ENCODE measurements around the gene WIPI1. TPM values are rescaled to one million over a fixed set of nuclear protein-coding genes. Genes with fewer than 3 reads are reported as not detected.
"Not testable (repeated sequence)": the region's sequence is repeated elsewhere in the genome, so short reads cannot be mapped to it uniquely, and the experiment has no call there.

Gene WIPI1
- total RNA-seq, 1 experiment from 2014 or later = 19.8 TPM

DNA sequence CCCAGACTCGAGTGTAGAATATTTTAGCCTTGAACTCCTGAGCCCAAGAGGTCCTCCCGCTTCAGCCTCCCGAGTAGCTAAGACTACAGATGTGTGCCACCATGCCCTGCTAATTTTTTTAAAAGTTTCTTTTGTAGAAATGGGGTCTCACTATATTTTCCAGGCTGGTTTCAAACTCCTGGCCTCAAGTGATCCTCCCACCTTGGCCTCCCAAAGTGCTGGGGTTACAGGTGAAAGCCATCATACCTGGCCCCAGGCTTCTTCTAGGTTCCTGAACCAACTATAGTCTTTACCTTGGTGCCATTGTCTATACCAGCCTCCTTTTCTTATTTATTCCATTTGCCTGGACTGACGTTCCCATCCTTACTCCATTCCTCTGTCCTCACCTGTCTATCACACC is 37.8 kb upstream of the WIPI1 start:
- H3K27me3 ChIP-seq (ENCODE audit: control insufficient read depth, insufficient read depth, low read length) = no peaks in the 10 kb centered on the region
- TF ChIP-seq SIN3A (IDR thresholded peaks at IDR 0.05; ENCODE audit: borderline replicate concordance, insufficient read depth, low read depth, low read length) (no peak), POLR2AphosphoS5 (IDR thresholded peaks at IDR 0.05; ENCODE audit: low read depth, low read length) (no peak), TCF7L2 (IDR thresholded peaks at IDR 0.05; ENCODE audit: low read depth, low read length) (no peak), REST (IDR thresholded peaks at IDR 0.05; ENCODE audit: insufficient read depth in 1 of 2, low read depth in 2 of 2, low read length in 1 of 2) (no peak)
- TF ChIP-seq, protein P1, sequence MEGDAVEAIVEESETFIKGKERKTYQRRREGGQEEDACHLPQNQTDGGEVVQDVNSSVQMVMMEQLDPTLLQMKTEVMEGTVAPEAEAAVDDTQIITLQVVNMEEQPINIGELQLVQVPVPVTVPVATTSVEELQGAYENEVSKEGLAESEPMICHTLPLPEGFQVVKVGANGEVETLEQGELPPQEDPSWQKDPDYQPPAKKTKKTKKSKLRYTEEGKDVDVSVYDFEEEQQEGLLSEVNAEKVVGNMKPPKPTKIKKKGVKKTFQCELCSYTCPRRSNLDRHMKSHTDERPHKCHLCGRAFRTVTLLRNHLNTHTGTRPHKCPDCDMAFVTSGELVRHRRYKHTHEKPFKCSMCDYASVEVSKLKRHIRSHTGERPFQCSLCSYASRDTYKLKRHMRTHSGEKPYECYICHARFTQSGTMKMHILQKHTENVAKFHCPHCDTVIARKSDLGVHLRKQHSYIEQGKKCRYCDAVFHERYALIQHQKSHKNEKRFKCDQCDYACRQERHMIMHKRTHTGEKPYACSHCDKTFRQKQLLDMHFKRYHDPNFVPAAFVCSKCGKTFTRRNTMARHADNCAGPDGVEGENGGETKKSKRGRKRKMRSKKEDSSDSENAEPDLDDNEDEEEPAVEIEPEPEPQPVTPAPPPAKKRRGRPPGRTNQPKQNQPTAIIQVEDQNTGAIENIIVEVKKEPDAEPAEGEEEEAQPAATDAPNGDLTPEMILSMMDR (IDR thresholded peaks at IDR 0.05) = no peak
- DNase-seq (ENCODE audit: low read depth, low spot score) (no peak), ATAC-seq (peak; percentile 34; the same call in 1 of the 2 replicates)
- no peaks in the 10 kb centered on the region for H3K9me3 ChIP-seq (ENCODE audit: control insufficient read depth, insufficient read depth, low read depth, low read length)
- ChIA-PET POLR2A (no interaction called here), CTCF (no interaction called here)
- no peak overlapping the region for H3K4me3 ChIP-seq (ENCODE audit: low read depth in 2 of 2, low read length in 2 of 2)
- no peaks in the 10 kb centered on the region for H3K4me1 ChIP-seq (ENCODE audit: control insufficient read depth, insufficient read depth, low read length)
- H3K27ac ChIP-seq (ENCODE audit: low read length) = no peak overlapping the region
- intact Hi-C loops (cut with micrococcal nuclease; ENCODE audit: unreplicated experiment) = no loop called here
- no TSS peak for BruUV-seq (replicated peaks)
- in situ Hi-C loops (cut with HindIII; ENCODE audit: low pct_unique_long_range_greater_than_20kb, low sequenced_read_pairs) = no loop called here
- no peaks in the 10 kb centered on the region for H3K36me3 ChIP-seq (ENCODE audit: control insufficient read depth, insufficient read depth, low read length)

DNA sequence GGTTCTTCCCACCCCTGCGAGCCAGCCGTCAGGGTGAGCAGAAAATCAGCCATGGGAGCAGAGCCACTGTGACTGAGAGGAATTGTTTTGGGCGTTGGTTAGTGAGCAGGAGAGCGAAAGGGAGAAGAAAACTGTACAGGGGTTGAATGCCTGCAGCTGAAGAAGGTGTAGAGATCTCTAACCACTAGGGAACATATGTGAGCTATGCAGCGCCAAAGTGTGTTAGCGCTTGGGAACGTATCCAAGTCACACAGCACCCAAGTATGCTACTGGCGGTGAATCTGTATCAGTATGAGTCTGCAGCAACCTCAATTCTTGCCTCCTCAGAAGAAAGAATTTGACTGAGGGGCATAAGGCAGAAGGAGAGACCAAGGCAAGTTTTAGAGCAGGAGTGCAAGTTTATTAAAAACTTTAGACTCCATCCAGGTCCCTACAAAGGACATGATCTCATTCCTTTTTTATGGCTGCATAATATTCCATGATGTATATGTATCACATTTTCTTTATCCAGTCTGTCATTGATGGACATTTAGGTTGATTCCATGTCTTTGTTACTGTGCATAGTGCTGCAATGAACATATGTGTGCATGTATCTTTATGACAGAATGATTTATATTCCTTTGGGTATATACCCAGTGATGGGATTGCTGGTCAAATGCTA is 35.2 kb upstream of the WIPI1 start:
- H3K27me3 ChIP-seq (ENCODE audit: control insufficient read depth, insufficient read depth, low read length); intact Hi-C loops (cut with micrococcal nuclease; ENCODE audit: unreplicated experiment); BruUV-seq (replicated peaks); POLR2A ChIA-PET; H3K9me3 ChIP-seq (ENCODE audit: control insufficient read depth, insufficient read depth, low read depth, low read length); CTCF ChIA-PET; H3K4me1 ChIP-seq (ENCODE audit: control insufficient read depth, insufficient read depth, low read length); in situ Hi-C loops (cut with HindIII; ENCODE audit: low pct_unique_long_range_greater_than_20kb, low sequenced_read_pairs); H3K36me3 ChIP-seq (ENCODE audit: control insufficient read depth, insufficient read depth, low read length); H3K27ac ChIP-seq (ENCODE audit: low read length); DNase-seq (ENCODE audit: low read depth, low spot score); ATAC-seq; H3K4me3 ChIP-seq (ENCODE audit: low read depth in 2 of 2, low read length in 2 of 2): not testable (repeated sequence)

DNA sequence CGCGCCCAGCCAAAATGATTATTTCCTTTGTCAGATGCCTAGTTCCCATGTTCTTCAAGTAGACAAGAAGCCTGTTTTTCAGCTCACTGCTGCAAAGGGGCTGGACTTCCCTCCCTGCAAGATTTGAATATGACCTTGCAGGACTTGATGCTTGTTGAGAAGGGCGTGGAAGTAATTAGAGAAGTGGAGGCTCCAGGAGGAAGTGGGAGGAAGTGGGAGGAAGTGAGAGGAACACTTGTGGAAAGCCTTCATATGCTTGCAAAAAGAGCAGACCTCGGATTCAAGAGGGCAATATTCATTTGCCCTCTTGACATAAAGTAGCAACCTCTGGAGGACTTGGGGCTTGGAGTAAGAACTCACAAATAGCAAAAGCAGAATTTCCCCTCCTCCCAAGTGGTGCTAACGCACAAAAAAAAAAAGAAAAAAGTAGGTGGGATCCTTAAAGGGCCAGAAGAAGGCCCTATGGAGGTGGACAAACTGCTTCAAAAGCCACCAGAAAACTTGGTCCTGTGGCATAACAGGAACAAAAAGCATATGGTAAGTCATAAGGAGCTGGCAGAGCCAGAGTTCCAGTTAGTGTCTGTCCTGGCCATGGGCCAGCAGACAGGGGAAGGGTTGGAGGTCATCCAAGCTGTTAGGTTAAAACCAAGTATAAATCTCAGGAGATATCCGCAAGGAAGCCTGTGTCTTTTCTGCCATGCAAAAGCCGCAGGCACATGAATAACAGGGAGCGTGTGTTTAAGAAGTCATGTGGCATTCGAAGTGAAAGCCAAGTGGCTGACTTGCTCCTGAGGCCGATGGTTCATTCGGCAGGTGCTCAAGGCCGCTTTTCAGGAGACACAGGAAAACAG is 34.3 kb upstream of the WIPI1 start:
- no peaks in the 10 kb centered on the region for H3K36me3 ChIP-seq (ENCODE audit: control insufficient read depth, insufficient read depth, low read length)
- H3K4me1 ChIP-seq (ENCODE audit: control insufficient read depth, insufficient read depth, low read length) = no peaks in the 10 kb centered on the region
- intact Hi-C loops (cut with micrococcal nuclease; ENCODE audit: unreplicated experiment) = no loop called here
- CTCF ChIA-PET = no interaction called here
- no peak overlapping the region for H3K27ac ChIP-seq (ENCODE audit: low read length)
- no peaks in the 10 kb centered on the region for H3K27me3 ChIP-seq (ENCODE audit: control insufficient read depth, insufficient read depth, low read length)
- POLR2A ChIA-PET = no interaction called here
- H3K9me3 ChIP-seq (ENCODE audit: control insufficient read depth, insufficient read depth, low read depth, low read length) = no peaks in the 10 kb centered on the region
- in situ Hi-C loops (cut with HindIII; ENCODE audit: low pct_unique_long_range_greater_than_20kb, low sequenced_read_pairs) = no loop called here
- ATAC-seq = no peak
- no TSS peak for BruUV-seq (replicated peaks)
- H3K4me3 ChIP-seq (ENCODE audit: low read depth in 2 of 2, low read length in 2 of 2) = no peak overlapping the region
- TF ChIP-seq TCF7L2 (IDR thresholded peaks at IDR 0.05; ENCODE audit: low read depth, low read length) (no peak), POLR2AphosphoS5 (IDR thresholded peaks at IDR 0.05; ENCODE audit: low read depth, low read length) (no peak), REST (IDR thresholded peaks at IDR 0.05; ENCODE audit: insufficient read depth in 1 of 2, low read depth in 2 of 2, low read length in 1 of 2) (no peak), SIN3A (IDR thresholded peaks at IDR 0.05; ENCODE audit: borderline replicate concordance, insufficient read depth, low read depth, low read length) (no peak)
- TF ChIP-seq, protein P1 (IDR thresholded peaks at IDR 0.05) = no peak
- no peak for DNase-seq (ENCODE audit: low read depth, low spot score)

Data from Panc1 (cell line).